HepG2 (cell line): Measurements from ENCODE around the gene RRM2. TPM values are rescaled to one million over a fixed set of nuclear protein-coding genes. Genes with fewer than 3 reads are reported as not detected.

ENCODE experiments used
- ATF3 ChIP-seq: sonication (generic); formaldehyde crosslinking; IDR thresholded peaks from 2 replicates; pipeline ENCODE4 v1.4.0; 2020; ENCODE audit warnings: missing genetic modification reagents
- ETV6 ChIP-seq: sonication (generic); formaldehyde crosslinking; conservative IDR thresholded peaks from 2 replicates; pipeline ENCODE4 v1.4.0; 2020; ENCODE audit warnings: missing genetic modification reagents
- FOXK1 ChIP-seq: sonication (generic); formaldehyde crosslinking; IDR thresholded peaks from 2 replicates; pipeline ENCODE4 v1.4.0; 2020; ENCODE audit warnings: low read depth, missing genetic modification reagents, borderline replicate concordance
- HMG20A ChIP-seq: IDR thresholded peaks from 2 replicates; pipeline ENCODE4 v1.6.1; 2016; ENCODE audit warnings: borderline replicate concordance
- PAF1 ChIP-seq: IDR thresholded peaks from 2 replicates; pipeline ENCODE4 v1.6.1; 2016; ENCODE audit warnings: missing genetic modification reagents, missing compliant biosample characterization
- RBAK ChIP-seq: sonication (generic); formaldehyde crosslinking; IDR thresholded peaks from 2 replicates; pipeline ENCODE4 v1.5.1; 2020; ENCODE audit warnings: mild to moderate bottlenecking, missing genetic modification reagents
- RBFOX2 ChIP-seq: fragments of 200-400 bp; formaldehyde crosslinking; IDR thresholded peaks from 2 replicates; pipeline ENCODE4 v1.6.1; 2017; ENCODE audit warnings: low read depth, mild to moderate bottlenecking, low read length
- RNF2 ChIP-seq: fragments of 450-650 bp; conservative IDR thresholded peaks from 2 replicates; pipeline ENCODE4 v1.6.1; 2016; ENCODE audit warnings: low read depth
- TBX2 ChIP-seq: sonication (generic); formaldehyde crosslinking; IDR thresholded peaks from 2 replicates; pipeline ENCODE4 v1.5.0; 2020; ENCODE audit warnings: missing genetic modification reagents, mild to moderate bottlenecking, borderline replicate concordance
- ZBTB26 ChIP-seq: IDR thresholded peaks from 2 replicates; pipeline ENCODE4 v1.6.1; 2016; ENCODE audit warnings: missing compliant biosample characterization, missing genetic modification reagents, borderline replicate concordance
- ZBTB49 ChIP-seq: sonication (generic); formaldehyde crosslinking; IDR thresholded peaks from 2 replicates; pipeline ENCODE4 v1.4.0; 2020; ENCODE audit warnings: missing genetic modification reagents, borderline replicate concordance
- ZNF12 ChIP-seq: sonication (generic); formaldehyde crosslinking; IDR thresholded peaks from 2 replicates; pipeline ENCODE4 v1.5.0; 2020; ENCODE audit warnings: missing genetic modification reagents
- ZNF160 ChIP-seq: sonication (generic); formaldehyde crosslinking; IDR thresholded peaks from 2 replicates; pipeline ENCODE4 v1.8.0; 2022; ENCODE audit warnings: mild to moderate bottlenecking, inconsistent platforms, missing genetic modification reagents
- ZNF34 ChIP-seq: sonication (generic); formaldehyde crosslinking; IDR thresholded peaks from 2 replicates; pipeline ENCODE4 v1.4.0; 2020; ENCODE audit warnings: mild to moderate bottlenecking, missing genetic modification reagents, borderline replicate concordance
- ZNF562 ChIP-seq: sonication (generic); formaldehyde crosslinking; IDR thresholded peaks from 2 replicates; pipeline ENCODE4 v1.8.0; 2022; ENCODE audit warnings: missing genetic modification reagents, borderline replicate concordance
- ZNF740 ChIP-seq: sonication (generic); formaldehyde crosslinking; IDR thresholded peaks from 2 replicates; pipeline ENCODE4 v1.4.0; 2020; ENCODE audit warnings: missing genetic modification reagents
- ZSCAN21 ChIP-seq: sonication (generic); formaldehyde crosslinking; IDR thresholded peaks from 2 replicates; pipeline ENCODE4 v1.8.0; 2022; ENCODE audit warnings: mild to moderate bottlenecking, missing genetic modification reagents, moderate library complexity, borderline replicate concordance
- polyA plus RNA-seq, 8 experiments: library from polyadenylated mRNA; depleted of rRNA in 3 of 8; stranded (reverse) in 7 of 8; unstranded in 1 of 8; fragments of >200 nt; fragmentation: Illumina TruSeq in 4 of 8; extraction: Trizol in 4 of 8; gene quantifications; 2 replicates each; pipeline versions ENCODE4 v1.2.1 to v1.2.3, GENCODE V29; 2011 to 2016; ENCODE audit warnings: low read depth in 4 of 8, missing spikeins in 1 of 8, mixed read lengths in 1 of 8; ENCODE audit not compliant: insufficient read depth in 1 of 8
- total RNA-seq, 5 experiments: library from RNA; depleted of rRNA; stranded (reverse); fragments of >200 nt; fragmentation: Illumina TruSeq; extraction: Trizol; gene quantifications; 2 replicates each; pipeline ENCODE4 v1.2.3, GENCODE V29; 2016; ENCODE audit warnings: low read depth in 1 of 5
- TF ChIP-seq, protein P1 (sequence below): sonication (generic); formaldehyde crosslinking; IDR thresholded peaks from 2 replicates; pipeline ENCODE4 v1.4.0; 2020; ENCODE audit warnings: mild to moderate bottlenecking, missing genetic modification reagents, borderline replicate concordance

Gene RRM2
- total and polyA plus RNA-seq, 2 of the 13 experiments (the other 11 are each of a cell fraction or from before 2014, with no cell fraction given) = 31.3 to 150 TPM

DNA sequence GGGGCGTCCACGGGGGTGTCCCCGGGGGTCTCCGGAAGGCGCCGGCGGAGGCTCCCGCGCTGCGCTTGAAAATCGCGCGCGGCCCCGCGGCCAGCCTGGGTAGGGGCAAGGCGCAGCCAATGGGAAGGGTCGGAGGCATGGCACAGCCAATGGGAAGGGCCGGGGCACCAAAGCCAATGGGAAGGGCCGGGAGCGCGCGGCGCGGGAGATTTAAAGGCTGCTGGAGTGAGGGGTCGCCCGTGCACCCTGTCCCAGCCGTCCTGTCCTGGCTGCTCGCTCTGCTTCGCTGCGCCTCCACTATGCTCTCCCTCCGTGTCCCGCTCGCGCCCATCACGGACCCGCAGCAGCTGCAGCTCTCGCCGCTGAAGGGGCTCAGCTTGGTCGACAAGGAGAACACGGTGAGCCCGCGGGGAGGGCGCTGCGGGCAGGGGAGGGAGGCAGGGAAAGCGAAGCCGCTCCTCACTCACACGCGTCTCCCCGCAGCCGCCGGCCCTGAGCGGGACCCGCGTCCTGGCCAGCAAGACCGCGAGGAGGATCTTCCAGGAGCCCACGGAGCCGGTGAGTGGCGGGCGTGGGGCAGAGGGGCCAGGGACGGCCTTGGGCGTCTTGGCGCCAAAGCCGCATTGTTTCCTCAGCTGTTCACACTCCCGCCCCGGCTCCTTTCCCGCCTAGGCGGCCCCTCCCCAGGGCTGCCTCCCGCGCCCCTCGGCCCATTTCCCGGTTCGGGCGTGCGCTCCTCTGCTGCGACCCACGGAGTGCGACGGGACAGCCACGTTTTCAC, at the start of gene RRM2 (continued):
- TF ChIP-seq ETV6 (CRISPR knock-in tag) (peak; percentile 27; the same call in 1 of the 2 replicates), HMG20A (CRISPR knock-in tag) (no peak), ZNF160 (CRISPR knock-in tag) (peak; percentile 85; the same call in 1 of the 2 replicates), RBFOX2 (peak; percentile 98), ATF3 (peak; percentile 31; the same call in 1 of the 2 replicates), ZNF740 (peak; percentile 36; the same call in 1 of the 2 replicates), ZBTB26 (CRISPR knock-in tag) (peak; percentile 38; the same call in 1 of the 2 replicates), ZNF562 (CRISPR knock-in tag) (peak; percentile 93), ZBTB49 (CRISPR knock-in tag) (0 out of 2 replicates have a peak, but pooled peaks have one; percentile 55), ZNF34 (CRISPR knock-in tag) (no peak), RBAK (no peak), TBX2 (CRISPR knock-in tag) (peak; percentile 63), FOXK1 (CRISPR knock-in tag) (peak; percentile 62; the same call in 1 of the 2 replicates), ZSCAN21 (CRISPR knock-in tag) (peak; percentile 100), PAF1 (CRISPR knock-in tag) (no peak), RNF2 (no peak), ZNF12 (CRISPR knock-in tag) (peak; percentile 50; the same call in 1 of the 2 replicates)
- TF ChIP-seq, protein P1, sequence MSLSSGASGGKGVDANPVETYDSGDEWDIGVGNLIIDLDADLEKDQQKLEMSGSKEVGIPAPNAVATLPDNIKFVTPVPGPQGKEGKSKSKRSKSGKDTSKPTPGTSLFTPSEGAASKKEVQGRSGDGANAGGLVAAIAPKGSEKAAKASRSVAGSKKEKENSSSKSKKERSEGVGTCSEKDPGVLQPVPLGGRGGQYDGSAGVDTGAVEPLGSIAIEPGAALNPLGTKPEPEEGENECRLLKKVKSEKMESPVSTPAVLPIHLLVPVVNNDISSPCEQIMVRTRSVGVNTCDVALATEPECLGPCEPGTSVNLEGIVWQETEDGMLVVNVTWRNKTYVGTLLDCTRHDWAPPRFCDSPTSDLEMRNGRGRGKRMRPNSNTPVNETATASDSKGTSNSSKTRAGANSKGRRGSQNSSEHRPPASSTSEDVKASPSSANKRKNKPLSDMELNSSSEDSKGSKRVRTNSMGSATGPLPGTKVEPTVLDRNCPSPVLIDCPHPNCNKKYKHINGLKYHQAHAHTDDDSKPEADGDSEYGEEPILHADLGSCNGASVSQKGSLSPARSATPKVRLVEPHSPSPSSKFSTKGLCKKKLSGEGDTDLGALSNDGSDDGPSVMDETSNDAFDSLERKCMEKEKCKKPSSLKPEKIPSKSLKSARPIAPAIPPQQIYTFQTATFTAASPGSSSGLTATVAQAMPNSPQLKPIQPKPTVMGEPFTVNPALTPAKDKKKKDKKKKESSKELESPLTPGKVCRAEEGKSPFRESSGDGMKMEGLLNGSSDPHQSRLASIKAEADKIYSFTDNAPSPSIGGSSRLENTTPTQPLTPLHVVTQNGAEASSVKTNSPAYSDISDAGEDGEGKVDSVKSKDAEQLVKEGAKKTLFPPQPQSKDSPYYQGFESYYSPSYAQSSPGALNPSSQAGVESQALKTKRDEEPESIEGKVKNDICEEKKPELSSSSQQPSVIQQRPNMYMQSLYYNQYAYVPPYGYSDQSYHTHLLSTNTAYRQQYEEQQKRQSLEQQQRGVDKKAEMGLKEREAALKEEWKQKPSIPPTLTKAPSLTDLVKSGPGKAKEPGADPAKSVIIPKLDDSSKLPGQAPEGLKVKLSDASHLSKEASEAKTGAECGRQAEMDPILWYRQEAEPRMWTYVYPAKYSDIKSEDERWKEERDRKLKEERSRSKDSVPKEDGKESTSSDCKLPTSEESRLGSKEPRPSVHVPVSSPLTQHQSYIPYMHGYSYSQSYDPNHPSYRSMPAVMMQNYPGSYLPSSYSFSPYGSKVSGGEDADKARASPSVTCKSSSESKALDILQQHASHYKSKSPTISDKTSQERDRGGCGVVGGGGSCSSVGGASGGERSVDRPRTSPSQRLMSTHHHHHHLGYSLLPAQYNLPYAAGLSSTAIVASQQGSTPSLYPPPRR = peak; percentile 84
